HG02852 (cell line): Measurements from ENCODE around the gene LIN52.

Source experiments
- ATAC-seq: cut with Tn5 transposase; IDR thresholded peaks from one replicate; pipeline ENCODE4 v1.9.1; 2021; ENCODE audit warnings: mild to moderate bottlenecking, moderate library complexity; ENCODE audit not compliant: unreplicated experiment

Gene LIN52

GRCh38 chr14:74231784-74232183 lies 147.0 kb downstream of the LIN52 start:
- no peak for ATAC-seq

- no peak for ATAC-seq
Observed at GRCh38 chr14:74235017-74235416, 150.3 kb downstream of the LIN52 start.

- no peak for ATAC-seq
Observed at GRCh38 chr14:74237441-74237840, 152.7 kb downstream of the LIN52 start.

- no peak for ATAC-seq
Observed at GRCh38 chr14:74238974-74239847, 154.5 kb downstream of the LIN52 start, which contains the start of gene VSX2. TSS of gene VSX2 (plus strand) at chr14:74239449. CDS start at chr14:74239562, 113 bp downstream.

- no peak for ATAC-seq
Observed at GRCh38 chr14:74239848-74240793, 155.4 kb downstream of the LIN52 start.

- no peak for ATAC-seq
Observed at GRCh38 chr14:74240794-74241651, 156.3 kb downstream of the LIN52 start.

GRCh38 chr14:74241652-74242017 lies 156.9 kb downstream of the LIN52 start:
- no peak for ATAC-seq

GRCh38 chr14:74242021-74242779 lies 157.4 kb downstream of the LIN52 start:
- no peak for ATAC-seq

GRCh38 chr14:74242780-74243042 lies 158.0 kb downstream of the LIN52 start:
- no peak for ATAC-seq

- ATAC-seq, result no peak
Observed at GRCh38 chr14:74243051-74243450, 158.3 kb downstream of the LIN52 start.

GRCh38 chr14:74244115-74244514 lies 159.4 kb downstream of the LIN52 start:
- ATAC-seq, result no peak

GRCh38 chr14:74245292-74245691 lies 160.5 kb downstream of the LIN52 start:
- ATAC-seq, result no peak

- ATAC-seq, result no peak
Observed at GRCh38 chr14:74246542-74246941, 161.8 kb downstream of the LIN52 start.

- ATAC-seq, result no peak
Observed at GRCh38 chr14:74248017-74248416, 163.3 kb downstream of the LIN52 start.

GRCh38 chr14:74249433-74250375 lies 164.9 kb downstream of the LIN52 start:
- no peak for ATAC-seq
